Stomach (tissue), 9 donors: ENCODE data around the gene ATP2A3. TPM values are rescaled to one million over a fixed set of nuclear protein-coding genes. Genes with fewer than 3 reads are reported as not detected.

ENCODE experiments used
- DNase-seq, 2 donors: peaks; one replicate each; pipeline versions ENCODE4 v3.0.0 to v3.0.0-alpha.2; 2013 to 2019
- H3K27ac ChIP-seq, 5 donors: fragments of 200-600 bp in 4 of 5; sonication (generic) in 4 of 5; one replicate each; pipeline ENCODE4 v1.5.1; 2013 to 2019; ENCODE audit warnings: mild to moderate bottlenecking in 1 of 5, moderate library complexity in 1 of 5
- H3K27me3 ChIP-seq, 3 donors: fragments of 200-600 bp; sonication (generic); one replicate each; pipeline ENCODE4 v1.5.1; 2017 to 2019; ENCODE audit warnings: mixed run types in 1 of 3
- H3K36me3 ChIP-seq, 4 donors: fragments of 200-600 bp; sonication (generic); 1 replicate in 3 of 4; 2 replicates in 1 of 4; pipeline ENCODE4 v1.5.1; 2016 to 2019
- H3K4me1 ChIP-seq, 4 donors: fragments of 200-600 bp; sonication (generic); one replicate each; pipeline ENCODE4 v1.5.1; 2016 to 2019
- H3K4me3 ChIP-seq, 4 donors: fragments of 200-600 bp; sonication (generic) in 3 of 4; one replicate each; pipeline ENCODE4 v1.5.1; 2016 to 2019; ENCODE audit warnings: mild to moderate bottlenecking in 1 of 4
- H3K9me3 ChIP-seq, 4 donors: fragments of 200-600 bp; sonication (generic); one replicate each; pipeline ENCODE4 v1.5.1; 2016 to 2019
- EP300 ChIP-seq: sonication (generic); formaldehyde crosslinking; IDR thresholded peaks from one replicate; pipeline ENCODE4 v1.6.1; 2017; ENCODE audit warnings: antibody characterized with exemption
- POLR2A ChIP-seq, 4 donors: fragments of 450-650 bp; IDR thresholded peaks; one replicate each; pipeline ENCODE4 v1.6.1; 2016; ENCODE audit warnings: antibody characterized with exemption in 4 of 4, control low read depth in 2 of 4, mild to moderate bottlenecking in 1 of 4, moderate library complexity in 1 of 4
- POLR2AphosphoS5 ChIP-seq, 3 donors: sonication (generic); formaldehyde crosslinking; IDR thresholded peaks; one replicate each; pipeline ENCODE4 v1.6.1; 2016; ENCODE audit warnings: antibody characterized with exemption in 3 of 3
- WGBS, 5 donors: extraction: QIAGEN DNeasy Blood & Tissue Kit in 3 of 5; methylation state at CpG; one replicate each; pipeline versions ENCODE4 v1.1.5 to v1.1.7; 2013 to 2018; 5-methylcytosine and 5-hydroxymethylcytosine counted together
- intact Hi-C: fragments of 100-400 bp; cut with DNase I; formaldehyde crosslinking; loops from one replicate; pipeline ENCODE4 v1.15.1; 2023; ENCODE audit warnings: low total_unique reads
- polyA plus RNA-seq, 3 donors: library from polyadenylated mRNA; stranded (reverse); fragments of 200-250 nt; gene quantifications; one replicate each; pipeline ENCODE4 v1.2.3, GENCODE V29; 2013
- total RNA-seq, 5 donors: library from RNA; depleted of rRNA; stranded (reverse); fragments of >200 nt; gene quantifications; one replicate each; pipeline versions ENCODE4 v1.1.0 to v1.2.3, GENCODE V29; 2014 to 2016
- TF ChIP-seq, protein P1 (sequence below), 7 experiments: fragments of 450-650 bp in 4 of 7; fragments of 200-600 bp in 3 of 7; sonication (generic) in 3 of 7; IDR thresholded peaks; one replicate each; pipeline ENCODE4 v1.5.1; 2016 to 2019; ENCODE audit warnings: antibody characterized with exemption in 7 of 7, control low read depth in 2 of 7, mild to moderate bottlenecking in 1 of 7
- donor health status: healthy with polysubstance abuse.
- donor health status: Bipolar disorder and iron deficiency.
- donor health status: healthy.

ATP2A3 gene
- total and polyA plus RNA-seq, 8 donors, result 10.4 to 1,069 (median 64.1) TPM

DNA sequence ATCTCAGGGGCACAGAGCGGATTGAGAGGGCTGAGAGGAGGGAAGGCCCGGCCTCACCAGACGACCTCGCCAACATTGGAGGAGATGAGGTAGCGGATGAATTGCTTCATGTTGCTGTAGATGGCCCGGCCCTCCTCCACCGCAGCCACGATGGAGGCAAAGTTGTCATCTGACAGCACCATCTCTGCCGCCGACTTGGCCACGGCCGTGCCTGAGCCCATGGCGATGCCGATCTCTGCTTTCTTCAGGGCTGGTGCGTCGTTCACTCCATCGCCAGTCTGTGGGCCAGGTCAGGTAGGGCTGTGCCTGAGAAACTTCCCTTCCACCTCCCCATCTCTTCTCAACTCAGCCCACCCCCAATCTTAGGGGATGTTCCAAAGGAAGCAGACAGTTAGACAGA lies 26.9 kb downstream of the ATP2A3 start:
- no peak for DNase-seq
- Histone ChIP-seq H3K27me3 (no peaks in the 10 kb centered on the region), H3K4me3 (no peak overlapping the region), H3K27ac (no peak overlapping the region), H3K9me3 (no peaks in the 10 kb centered on the region), H3K4me1 (peaks cover 0 to 8% (median 7%) of the 10 kb centered on the region in 4 donors), H3K36me3 (peaks cover 24 to 93% (median 75%) of the 10 kb centered on the region in 4 donors)
- no peak for TF ChIP-seq POLR2AphosphoS5 (IDR thresholded peaks at IDR 0.05)
- TF ChIP-seq POLR2A (IDR thresholded peaks at IDR 0.05), result no peak
- TF ChIP-seq EP300, result no peak
- TF ChIP-seq, protein P1, sequence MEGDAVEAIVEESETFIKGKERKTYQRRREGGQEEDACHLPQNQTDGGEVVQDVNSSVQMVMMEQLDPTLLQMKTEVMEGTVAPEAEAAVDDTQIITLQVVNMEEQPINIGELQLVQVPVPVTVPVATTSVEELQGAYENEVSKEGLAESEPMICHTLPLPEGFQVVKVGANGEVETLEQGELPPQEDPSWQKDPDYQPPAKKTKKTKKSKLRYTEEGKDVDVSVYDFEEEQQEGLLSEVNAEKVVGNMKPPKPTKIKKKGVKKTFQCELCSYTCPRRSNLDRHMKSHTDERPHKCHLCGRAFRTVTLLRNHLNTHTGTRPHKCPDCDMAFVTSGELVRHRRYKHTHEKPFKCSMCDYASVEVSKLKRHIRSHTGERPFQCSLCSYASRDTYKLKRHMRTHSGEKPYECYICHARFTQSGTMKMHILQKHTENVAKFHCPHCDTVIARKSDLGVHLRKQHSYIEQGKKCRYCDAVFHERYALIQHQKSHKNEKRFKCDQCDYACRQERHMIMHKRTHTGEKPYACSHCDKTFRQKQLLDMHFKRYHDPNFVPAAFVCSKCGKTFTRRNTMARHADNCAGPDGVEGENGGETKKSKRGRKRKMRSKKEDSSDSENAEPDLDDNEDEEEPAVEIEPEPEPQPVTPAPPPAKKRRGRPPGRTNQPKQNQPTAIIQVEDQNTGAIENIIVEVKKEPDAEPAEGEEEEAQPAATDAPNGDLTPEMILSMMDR (IDR thresholded peaks at IDR 0.05), result no peak
- intact Hi-C loops, result loop anchor here (5.0 kb wide), 1 partner anchor 70 kb away; no protein-coding TSS in a partner anchor
- 93 to 98% (median 95%) methylated on average over 14 to 17 of the region's 17 CpGs for WGBS, 5 donors

DNA sequence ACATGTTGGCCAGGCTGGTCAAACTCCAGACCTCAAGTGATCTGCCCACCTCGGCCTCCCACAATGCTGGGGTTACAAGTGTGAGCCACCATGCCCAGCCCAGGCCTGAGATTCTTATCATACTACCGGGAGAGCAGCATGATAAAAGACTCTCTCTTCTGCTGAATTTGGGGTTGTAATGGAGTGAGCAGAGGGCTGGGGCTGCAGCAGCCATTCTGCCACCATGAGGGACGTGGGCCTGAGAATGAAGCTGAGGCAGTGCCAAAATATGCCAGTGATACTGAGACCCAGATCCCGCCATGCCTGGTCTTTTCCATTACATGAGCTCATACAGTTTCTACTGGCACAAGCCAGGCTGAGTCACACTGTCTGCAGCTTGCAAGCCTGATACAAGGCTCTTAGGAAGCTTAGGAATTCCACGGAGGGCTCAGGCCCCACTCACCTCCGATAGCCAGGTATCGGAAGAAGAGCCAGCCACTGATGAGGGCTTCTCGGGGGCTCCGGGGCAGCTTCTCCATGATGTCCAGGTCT lies 28.3 kb downstream of the ATP2A3 start:
- H3K4me3 ChIP-seq, result no peak overlapping the region
- peaks cover 17 to 83% (median 61%) of the 10 kb centered on the region in 4 donors for H3K36me3 ChIP-seq
- no peak overlapping the region for H3K27ac ChIP-seq
- intact Hi-C loops, result loop anchor here (5.0 kb wide), 1 partner anchor 71 kb away; no protein-coding TSS in a partner anchor
- DNase-seq, result no peak
- no peaks in the 10 kb centered on the region for H3K9me3 ChIP-seq
- H3K4me1 ChIP-seq, result peaks cover 0 to 8% (median 7%) of the 10 kb centered on the region in 4 donors
- H3K27me3 ChIP-seq, result no peaks in the 10 kb centered on the region
- WGBS, 5 donors, result 92 to 97% (median 93%) methylated on average over 9 of the region's 9 CpGs
- TF ChIP-seq POLR2A (IDR thresholded peaks at IDR 0.05) (no peak), POLR2AphosphoS5 (IDR thresholded peaks at IDR 0.05) (no peak), EP300 (no peak)
- TF ChIP-seq, protein P1 (IDR thresholded peaks at IDR 0.05), result no peak

DNA sequence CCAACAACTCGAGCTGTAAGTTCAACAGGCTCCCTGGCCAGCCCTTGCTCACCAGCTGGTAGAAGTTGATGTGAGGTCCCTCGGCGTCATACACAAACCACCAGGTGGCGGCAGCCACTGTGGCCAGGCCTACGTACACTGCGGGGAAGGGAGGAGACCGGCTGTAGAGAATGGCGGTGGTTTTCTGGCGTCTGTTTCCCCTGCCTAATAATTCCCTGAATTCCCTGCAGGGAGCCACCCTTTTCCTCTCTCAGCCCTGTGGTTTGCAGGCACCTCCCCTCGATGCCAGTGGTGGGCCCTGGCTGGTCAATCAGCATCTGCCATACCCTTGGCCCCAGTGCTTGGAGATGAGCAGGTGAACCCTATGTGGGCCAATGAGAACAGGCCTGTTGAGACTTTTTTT lies 29.1 kb downstream of the ATP2A3 start:
- 7 to 30% (median 12%) methylated on average over 3 to 10 of the region's 10 CpGs for WGBS, 5 donors
- Histone ChIP-seq H3K9me3 (no peaks in the 10 kb centered on the region), H3K36me3 (peaks cover 11 to 83% (median 59%) of the 10 kb centered on the region in 4 donors), H3K4me3 (no peak overlapping the region), H3K27ac (no peak overlapping the region), H3K4me1 (peaks cover 0 to 8% (median 7%) of the 10 kb centered on the region in 4 donors), H3K27me3 (no peaks in the 10 kb centered on the region)
- peak; percentile 87 to 94 for DNase-seq
- TF ChIP-seq POLR2A (IDR thresholded peaks at IDR 0.05) (no peak), POLR2AphosphoS5 (IDR thresholded peaks at IDR 0.05) (peak in 1 of 3 donors; percentile 71)
- TF ChIP-seq, protein P1 (IDR thresholded peaks at IDR 0.05), result peak in 5 of 7 experiments; percentile 62 to 86 (median 65)
- intact Hi-C loops, result loop anchor here (5.0 kb wide), 1 partner anchor 72 kb away; no protein-coding TSS in a partner anchor

DNA sequence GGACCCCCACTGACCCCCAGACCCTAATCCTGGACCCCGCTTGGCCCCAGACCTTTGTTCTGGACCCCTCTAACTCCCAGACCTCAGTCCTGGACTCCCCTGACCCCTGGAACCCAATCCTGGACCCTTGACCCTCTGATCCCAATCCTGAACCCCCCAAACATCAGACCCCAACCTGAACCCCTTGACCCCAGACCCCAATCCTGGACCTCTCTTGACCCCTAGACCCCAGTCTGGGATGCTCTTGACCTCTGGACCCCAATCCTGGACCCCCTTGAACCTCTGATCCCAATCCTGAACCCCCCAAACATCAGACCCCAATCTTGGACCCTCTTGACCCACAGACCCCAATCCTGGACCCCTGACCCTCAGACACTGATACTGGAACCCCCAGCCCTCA lies 34.5 kb downstream of the ATP2A3 start:
- WGBS, 5 donors, result 96 to 100% (median 100%) methylated on average over 1 of the region's 1 CpG
- Histone ChIP-seq H3K9me3 (no peaks in the 10 kb centered on the region), H3K4me1 (peaks cover 0 to 7% (median 5%) of the 10 kb centered on the region in 4 donors), H3K27me3 (no peaks in the 10 kb centered on the region), H3K4me3 (no peak overlapping the region), H3K27ac (no peak overlapping the region), H3K36me3 (peaks cover 5 to 83% (median 62%) of the 10 kb centered on the region in 4 donors)
- no peak for DNase-seq
- TF ChIP-seq EP300 (no peak), POLR2A (IDR thresholded peaks at IDR 0.05) (no peak), POLR2AphosphoS5 (IDR thresholded peaks at IDR 0.05) (no peak)
- TF ChIP-seq, protein P1 (IDR thresholded peaks at IDR 0.05), result no peak
- intact Hi-C loops, result no loop called here
